Stomach (tissue), 9 donors: ENCODE data around the gene KRT1. TPM values are rescaled to one million over a fixed set of nuclear protein-coding genes. Genes with fewer than 3 reads are reported as not detected.

Experiments
- DNase-seq, 2 donors: peaks; one replicate each; pipeline versions ENCODE4 v3.0.0 to v3.0.0-alpha.2; 2013 to 2019
- H3K27ac ChIP-seq, 5 donors: fragments of 200-600 bp in 4 of 5; sonication (generic) in 4 of 5; one replicate each; pipeline ENCODE4 v1.5.1; 2013 to 2019; ENCODE audit warnings: mild to moderate bottlenecking in 1 of 5, moderate library complexity in 1 of 5
- H3K27me3 ChIP-seq, 3 donors: fragments of 200-600 bp; sonication (generic); one replicate each; pipeline ENCODE4 v1.5.1; 2017 to 2019; ENCODE audit warnings: mixed run types in 1 of 3
- H3K36me3 ChIP-seq, 4 donors: fragments of 200-600 bp; sonication (generic); 1 replicate in 3 of 4; 2 replicates in 1 of 4; pipeline ENCODE4 v1.5.1; 2016 to 2019
- H3K4me1 ChIP-seq, 4 donors: fragments of 200-600 bp; sonication (generic); one replicate each; pipeline ENCODE4 v1.5.1; 2016 to 2019
- H3K4me3 ChIP-seq, 4 donors: fragments of 200-600 bp; sonication (generic) in 3 of 4; one replicate each; pipeline ENCODE4 v1.5.1; 2016 to 2019; ENCODE audit warnings: mild to moderate bottlenecking in 1 of 4
- H3K9me3 ChIP-seq, 4 donors: fragments of 200-600 bp; sonication (generic); one replicate each; pipeline ENCODE4 v1.5.1; 2016 to 2019
- CTCF ChIP-seq, 7 experiments: fragments of 450-650 bp in 4 of 7; fragments of 200-600 bp in 3 of 7; sonication (generic) in 3 of 7; IDR thresholded peaks; one replicate each; pipeline ENCODE4 v1.5.1; 2016 to 2019; ENCODE audit warnings: antibody characterized with exemption in 7 of 7, control low read depth in 2 of 7, mild to moderate bottlenecking in 1 of 7
- EP300 ChIP-seq: sonication (generic); formaldehyde crosslinking; IDR thresholded peaks from one replicate; pipeline ENCODE4 v1.6.1; 2017; ENCODE audit warnings: antibody characterized with exemption
- POLR2A ChIP-seq, 4 donors: fragments of 450-650 bp; IDR thresholded peaks; one replicate each; pipeline ENCODE4 v1.6.1; 2016; ENCODE audit warnings: antibody characterized with exemption in 4 of 4, control low read depth in 2 of 4, mild to moderate bottlenecking in 1 of 4, moderate library complexity in 1 of 4
- POLR2AphosphoS5 ChIP-seq, 3 donors: sonication (generic); formaldehyde crosslinking; IDR thresholded peaks; one replicate each; pipeline ENCODE4 v1.6.1; 2016; ENCODE audit warnings: antibody characterized with exemption in 3 of 3
- WGBS, 5 donors: extraction: QIAGEN DNeasy Blood & Tissue Kit in 3 of 5; methylation state at CpG; one replicate each; pipeline versions ENCODE4 v1.1.5 to v1.1.7; 2013 to 2018; 5-methylcytosine and 5-hydroxymethylcytosine counted together
- intact Hi-C: fragments of 100-400 bp; cut with DNase I; formaldehyde crosslinking; loops from one replicate; pipeline ENCODE4 v1.15.1; 2023; ENCODE audit warnings: low total_unique reads
- polyA plus RNA-seq, 3 donors: library from polyadenylated mRNA; stranded (reverse); fragments of 200-250 nt; gene quantifications; one replicate each; pipeline ENCODE4 v1.2.3, GENCODE V29; 2013
- total RNA-seq, 5 donors: library from RNA; depleted of rRNA; stranded (reverse); fragments of >200 nt; gene quantifications; one replicate each; pipeline versions ENCODE4 v1.1.0 to v1.2.3, GENCODE V29; 2014 to 2016
- donor health status: healthy with polysubstance abuse.
- donor health status: Bipolar disorder and iron deficiency.
- donor health status: healthy.

The KRT1 gene
- total and polyA plus RNA-seq, 8 donors, result 0.37 to 27.8 (median 7.6) TPM; not detected in 5

- TF ChIP-seq POLR2A (IDR thresholded peaks at IDR 0.05), result no peak
- TF ChIP-seq EP300, result no peak
- TF ChIP-seq POLR2AphosphoS5 (IDR thresholded peaks at IDR 0.05), result no peak
- TF ChIP-seq CTCF (IDR thresholded peaks at IDR 0.05), result no peak
- Histone ChIP-seq H3K36me3 (no peaks in the 10 kb centered on the region), H3K4me1 (no peaks in the 10 kb centered on the region)
Observed at GRCh38 chr12:52726451-52726850, 46.2 kb upstream of the KRT1 start.

GRCh38 chr12:52724384-52724783 is 44.2 kb upstream of the KRT1 start:
- Histone ChIP-seq H3K4me3 (no peak overlapping the region), H3K9me3 (no peaks in the 10 kb centered on the region), H3K27ac (no peak overlapping the region), H3K4me1 (no peaks in the 10 kb centered on the region), H3K27me3 (peaks cover 0 to 36% (median 0%) of the 10 kb centered on the region in 3 donors), H3K36me3 (no peaks in the 10 kb centered on the region)
- TF ChIP-seq EP300, result no peak
- no peak for TF ChIP-seq CTCF (IDR thresholded peaks at IDR 0.05)
- no peak for TF ChIP-seq POLR2A (IDR thresholded peaks at IDR 0.05)
- TF ChIP-seq POLR2AphosphoS5 (IDR thresholded peaks at IDR 0.05), result no peak
- intact Hi-C loops, result no loop called here
- DNase-seq, result no peak
- 57 to 86% (median 78%) methylated on average over 3 of the region's 3 CpGs for WGBS, 5 donors

More at GRCh38 chr12:52726451-52726850, 46.2 kb upstream of the KRT1 start:
- no peak overlapping the region for H3K27ac ChIP-seq
- H3K9me3 ChIP-seq, result no peaks in the 10 kb centered on the region
- peaks cover 0 to 43% (median 0%) of the 10 kb centered on the region in 3 donors for H3K27me3 ChIP-seq
- no peak for DNase-seq
- WGBS, 5 donors, result 42 to 67% (median 57%) methylated on average over 2 of the region's 2 CpGs
- intact Hi-C loops, result no loop called here
- H3K4me3 ChIP-seq, result no peak overlapping the region

- TF ChIP-seq EP300 (no peak), POLR2A (IDR thresholded peaks at IDR 0.05) (no peak), POLR2AphosphoS5 (IDR thresholded peaks at IDR 0.05) (no peak), CTCF (IDR thresholded peaks at IDR 0.05) (no peak)
- intact Hi-C loops, result no loop called here
Observed at GRCh38 chr12:52722680-52723079, 42.5 kb upstream of the KRT1 start.

GRCh38 chr12:52721838-52722470 is 41.7 kb upstream of the KRT1 start:
- no peak for TF ChIP-seq CTCF (IDR thresholded peaks at IDR 0.05)
- no peak for TF ChIP-seq POLR2A (IDR thresholded peaks at IDR 0.05)
- no peak for TF ChIP-seq EP300
- no peak for TF ChIP-seq POLR2AphosphoS5 (IDR thresholded peaks at IDR 0.05)
- Histone ChIP-seq H3K4me3 (no peak overlapping the region), H3K9me3 (no peaks in the 10 kb centered on the region), H3K27me3 (peaks cover 0 to 39% (median 0%) of the 10 kb centered on the region in 3 donors), H3K4me1 (no peaks in the 10 kb centered on the region), H3K27ac (no peak overlapping the region), H3K36me3 (no peaks in the 10 kb centered on the region)
- intact Hi-C loops, result no loop called here
- WGBS, 5 donors, result 32 to 69% (median 45%) methylated on average over 2 to 3 of the region's 3 CpGs
- no peak for DNase-seq

More at GRCh38 chr12:52722680-52723079, 42.5 kb upstream of the KRT1 start:
- no peaks in the 10 kb centered on the region for H3K36me3 ChIP-seq
- 64 to 76% (median 71%) methylated on average over 2 of the region's 2 CpGs for WGBS, 5 donors
- peaks cover 0 to 37% (median 0%) of the 10 kb centered on the region in 3 donors for H3K27me3 ChIP-seq
- no peaks in the 10 kb centered on the region for H3K9me3 ChIP-seq
- H3K4me1 ChIP-seq, result no peaks in the 10 kb centered on the region
- no peak for DNase-seq
- H3K27ac ChIP-seq, result no peak overlapping the region
- no peak overlapping the region for H3K4me3 ChIP-seq
